H9 (cell line): ENCODE data around the gene PKP3. TPM values are rescaled to one million over a fixed set of nuclear protein-coding genes. Genes with fewer than 3 reads are reported as not detected.

Experiments used
- DNase-seq: peaks from one replicate; pipeline ENCODE4 v3.0.0-alpha.2; 2017
- H2AFZ ChIP-seq: one replicate; pipeline ENCODE4 v1.6.1; 2013; ENCODE audit warnings: mild to moderate bottlenecking, low read length, control low read depth, moderate library complexity
- H2AK5ac ChIP-seq: 2 replicates; pipeline ENCODE4 v1.6.1; 2013; ENCODE audit warnings: low read length, control low read depth, mixed read lengths; ENCODE audit not compliant: insufficient read length
- H2BK120ac ChIP-seq: one replicate; pipeline ENCODE4 v1.6.1; 2013; ENCODE audit warnings: low read depth, mild to moderate bottlenecking, low read length, control low read depth, inconsistent platforms; ENCODE audit not compliant: poor library complexity, severe bottlenecking
- H2BK12ac ChIP-seq: 2 replicates; pipeline ENCODE4 v1.6.1; 2013; ENCODE audit warnings: low read length, control low read depth, mixed read lengths, low read depth; ENCODE audit not compliant: insufficient read length
- H2BK15ac ChIP-seq: 2 replicates; pipeline ENCODE4 v1.6.1; 2013; ENCODE audit warnings: low read depth, low read length, control low read depth
- H2BK20ac ChIP-seq: one replicate; pipeline ENCODE4 v1.6.1; 2013; ENCODE audit warnings: low read depth, mild to moderate bottlenecking, low read length, control low read depth, inconsistent platforms; ENCODE audit not compliant: poor library complexity, severe bottlenecking
- H2BK5ac ChIP-seq: 2 replicates; pipeline ENCODE4 v1.6.1; 2013; ENCODE audit warnings: low read length, control low read depth, mixed read lengths; ENCODE audit not compliant: insufficient read length
- H3K14ac ChIP-seq: 2 replicates; pipeline ENCODE4 v1.6.1; 2013; ENCODE audit warnings: low read length, control low read depth; ENCODE audit not compliant: insufficient read depth
- H3K18ac ChIP-seq: 2 replicates; pipeline ENCODE4 v1.6.1; 2013; ENCODE audit warnings: low read depth, mild to moderate bottlenecking, mixed read lengths, low read length, control low read depth; ENCODE audit not compliant: insufficient read length
- H3K23ac ChIP-seq: 2 replicates; pipeline ENCODE4 v1.6.1; 2013; ENCODE audit warnings: low read length, control low read depth, mixed read lengths, low read depth; ENCODE audit not compliant: insufficient read length
- H3K23me2 ChIP-seq: 2 replicates; pipeline ENCODE4 v1.6.1; 2013; ENCODE audit warnings: low read depth, mild to moderate bottlenecking, mixed read lengths, low read length, control low read depth; ENCODE audit not compliant: insufficient read length, poor library complexity, severe bottlenecking
- H3K27ac ChIP-seq: 2 replicates; pipeline ENCODE4 v1.5.1; 2013; ENCODE audit warnings: low read length, control low read depth, mixed read lengths, low read depth; ENCODE audit not compliant: insufficient read length
- H3K27me3 ChIP-seq: 2 replicates; pipeline ENCODE4 v1.6.1; 2013; ENCODE audit warnings: low read length, control low read depth, inconsistent platforms; ENCODE audit not compliant: insufficient read depth
- H3K4ac ChIP-seq: 2 replicates; pipeline ENCODE4 v1.6.1; 2013; ENCODE audit warnings: low read depth, mild to moderate bottlenecking, control low read depth, inconsistent platforms, low read length, moderate library complexity
- H3K4me1 ChIP-seq: 2 replicates; pipeline ENCODE4 v1.6.1; 2013; ENCODE audit warnings: low read length, control low read depth, inconsistent platforms; ENCODE audit not compliant: insufficient read depth
- H3K4me2 ChIP-seq: 2 replicates; pipeline ENCODE4 v1.6.1; 2013; ENCODE audit warnings: low read length, control low read depth, mixed read lengths; ENCODE audit not compliant: insufficient read length, insufficient read depth
- H3K56ac ChIP-seq: 2 replicates; pipeline ENCODE4 v1.6.1; 2013; ENCODE audit warnings: low read depth, mild to moderate bottlenecking, mixed read lengths, low read length, control low read depth; ENCODE audit not compliant: insufficient read length
- H3K79me1 ChIP-seq: 2 replicates; pipeline ENCODE4 v1.6.1; 2013; ENCODE audit warnings: low read depth, mild to moderate bottlenecking, moderate library complexity, low read length, control low read depth, inconsistent platforms; ENCODE audit not compliant: insufficient read depth, poor library complexity, severe bottlenecking
- H3K79me2 ChIP-seq: 2 replicates; pipeline ENCODE4 v1.6.1; 2013; ENCODE audit warnings: low read length, control low read depth, inconsistent platforms; ENCODE audit not compliant: insufficient read depth
- H3K9ac ChIP-seq: 2 replicates; pipeline ENCODE4 v1.6.1; 2013; ENCODE audit warnings: low read length, control low read depth, mixed read lengths; ENCODE audit not compliant: insufficient read length; ENCODE audit errors: extremely low read depth
- H3K9me3 ChIP-seq: one replicate; pipeline ENCODE4 v1.6.1; 2013; ENCODE audit warnings: low read depth, low read length, inconsistent platforms; ENCODE audit not compliant: control insufficient read depth
- H3T11ph ChIP-seq: one replicate; pipeline ENCODE4 v1.6.1; 2013; ENCODE audit warnings: mild to moderate bottlenecking, low read length, control low read depth, inconsistent platforms
- H4K20me1 ChIP-seq: one replicate; pipeline ENCODE4 v1.6.1; 2013; ENCODE audit not compliant: control insufficient read depth, insufficient read length, insufficient read depth
- H4K5ac ChIP-seq: 2 replicates; pipeline ENCODE4 v1.6.1; 2013; ENCODE audit warnings: low read depth, mild to moderate bottlenecking, mixed read lengths, low read length, control low read depth; ENCODE audit not compliant: insufficient read length
- H4K8ac ChIP-seq: replicated peaks from 2 replicates; pipeline ENCODE4 v1.6.1; 2013; ENCODE audit warnings: low read length, control low read depth, mixed read lengths, low read depth; ENCODE audit not compliant: insufficient read length
- H4K91ac ChIP-seq: 2 replicates; pipeline ENCODE4 v1.6.1; 2013; ENCODE audit warnings: low read depth, mild to moderate bottlenecking, moderate library complexity, mixed read lengths, low read length, control low read depth; ENCODE audit not compliant: insufficient read length
- H3K27ac Mint-ChIP-seq, 3 experiments: 2 replicates in 2 of 3; 3 replicates in 1 of 3; pipeline ENCODE4 v1.8.0; 2020 to 2021; ENCODE audit warnings: mixed read lengths in 3 of 3, mild to moderate bottlenecking in 1 of 3, moderate library complexity in 1 of 3
- H3K27me3 Mint-ChIP-seq: 2 replicates; pipeline ENCODE4 v1.8.0; 2021; ENCODE audit warnings: low read depth, mild to moderate bottlenecking, moderate library complexity, mixed read lengths
- H3K36me3 Mint-ChIP-seq, 3 experiments: 2 replicates in 2 of 3; 3 replicates in 1 of 3; pipeline ENCODE4 v1.8.0; 2020 to 2021; ENCODE audit warnings: low read depth in 3 of 3, mixed read lengths in 3 of 3; ENCODE audit not compliant: insufficient read depth in 1 of 3
- H3K4me1 Mint-ChIP-seq, 2 experiments: 2 replicates each; pipeline ENCODE4 v1.8.0; 2020; ENCODE audit warnings: mixed read lengths in 2 of 2
- H3K4me3 Mint-ChIP-seq, 2 experiments: 2 replicates in 1 of 2; 3 replicates in 1 of 2; pipeline ENCODE4 v1.8.0; 2020 to 2021; ENCODE audit warnings: mild to moderate bottlenecking in 2 of 2, mixed read lengths in 2 of 2, moderate library complexity in 1 of 2
- H3K9me3 Mint-ChIP-seq, 2 experiments: 2 replicates in 1 of 2; 3 replicates in 1 of 2; pipeline ENCODE4 v1.8.0; 2020; ENCODE audit warnings: mild to moderate bottlenecking in 2 of 2, mixed read lengths in 2 of 2, moderate library complexity in 1 of 2
- CTCF ChIP-seq: fragments of 200-600 bp; sonication (generic); conservative IDR thresholded peaks from 3 replicates; pipeline ENCODE4 v1.8.0; 2021; ENCODE audit warnings: antibody characterized with exemption, mild to moderate bottlenecking
- WGBS: extraction: QIAGEN DNeasy Blood & Tissue Kit; methylation state at CpG from one replicate; pipeline ENCODE4 v1.1.7; 2013; ENCODE audit warnings: missing lambda C conversion rate, low lambda C conversion rate, mixed read lengths; ENCODE audit not compliant: insufficient read length; ENCODE audit errors: extremely low coverage; 5-methylcytosine and 5-hydroxymethylcytosine counted together
- total RNA-seq: library from RNA; stranded (reverse); gene quantifications from 2 replicates; pipeline ENCODE4 v1.2.1, GENCODE V29; 2021

PKP3 gene
- total RNA-seq, 1 experiment from 2014 or later, result 41.7 TPM

- Histone ChIP-seq H3K9ac (no peak overlapping the region), H3K4ac (no peak overlapping the region), H2BK20ac (no peak overlapping the region), H2AFZ (no peak overlapping the region), H3T11ph (no peak overlapping the region), H3K9me3 (no peaks in the 10 kb centered on the region), H4K20me1 (no peaks in the 10 kb centered on the region), H4K91ac (no peak overlapping the region), H4K5ac (no peak overlapping the region), H2BK5ac (no peak overlapping the region), H3K79me2 (peaks cover 5% of the 10 kb centered on the region; the same call in 1 of the 2 replicates), H2BK120ac (no peak overlapping the region), H2BK12ac (no peak overlapping the region), H3K14ac (no peak overlapping the region), H3K23ac (no peak overlapping the region), H4K8ac (no peak overlapping the region), H3K27me3 (no peaks in the 10 kb centered on the region), H2BK15ac (no peak overlapping the region), H3K79me1 (peaks cover 5% of the 10 kb centered on the region), H3K4me1 (no peaks in the 10 kb centered on the region), H3K18ac (no peak overlapping the region), H3K4me2 (no peak overlapping the region), H2AK5ac (no peak overlapping the region), H3K56ac (no peak overlapping the region), H3K23me2 (peaks cover 10% of the 10 kb centered on the region), H3K27ac (no peak overlapping the region)
- peaks cover 16 to 22% of the 10 kb centered on the region in 2 experiments for H3K4me1 Mint-ChIP-seq
- no peak overlapping the region for H3K27ac Mint-ChIP-seq
- no peak for DNase-seq
- H3K9me3 Mint-ChIP-seq, result peaks cover 0 to 2% of the 10 kb centered on the region in 2 experiments; a peak in 1 of 5 replicates
- H3K36me3 Mint-ChIP-seq, result peaks cover 0 to 3% (median 0%) of the 10 kb centered on the region in 3 experiments; a peak in 3 of 7 replicates
- WGBS, result no CpG with 5 or more reads among the region's 7 CpGs
- no peak overlapping the region for H3K4me3 Mint-ChIP-seq
- no peak for TF ChIP-seq CTCF
- peaks cover 5% of the 10 kb centered on the region for H3K27me3 Mint-ChIP-seq
Measured at GRCh38 chr11:446891-447290, 52.9 kb downstream of the PKP3 start.
